Measurements from ENCODE around the gene UXS1. TPM values are rescaled to one million over a fixed set of nuclear protein-coding genes. Genes with fewer than 3 reads are reported as not detected.

Gene UXS1
- total RNA-seq, 1 experiment from 2014 or later = 20.9 TPM

DNA sequence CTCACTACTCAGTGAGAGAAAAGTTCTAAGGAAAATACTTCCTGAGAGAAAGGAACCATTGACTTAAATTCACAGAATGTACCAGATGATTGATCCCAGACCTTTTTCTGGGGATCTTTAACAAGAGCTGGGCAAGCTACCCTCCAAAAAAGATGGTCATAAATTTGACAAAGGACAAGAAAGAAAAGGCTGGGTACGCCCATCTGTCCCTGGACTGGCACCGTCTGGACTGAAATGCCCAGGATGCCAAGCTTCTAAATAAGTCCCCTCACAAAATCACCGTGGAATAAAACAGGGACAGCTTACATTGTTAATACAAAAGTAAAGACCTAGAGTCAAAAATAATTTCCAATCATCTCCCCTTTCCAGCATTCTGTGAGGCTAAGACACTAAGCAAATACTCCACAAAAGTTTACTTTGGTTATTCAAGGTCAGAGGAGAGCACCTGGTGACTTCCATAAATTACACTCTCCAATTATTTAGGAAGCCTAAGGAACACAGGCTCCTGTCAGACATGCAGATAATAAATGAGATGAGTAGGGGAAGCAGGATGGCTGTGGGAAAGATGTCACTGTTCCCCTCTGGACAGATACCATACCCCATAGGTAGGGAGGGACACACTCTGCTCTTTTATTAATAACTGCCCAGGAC lies 69.9 kb downstream of the UXS1 start:
- Histone ChIP-seq H3K27me3 (ENCODE audit: control insufficient read depth, insufficient read depth, low read length) (no peaks in the 10 kb centered on the region), H3K36me3 (replicated peaks; ENCODE audit: control insufficient read depth, insufficient read depth, low read length) (peaks cover 15% of the 10 kb centered on the region), H3K4me3 (ENCODE audit: insufficient read depth, low read depth, low read length) (no peak overlapping the region)
- DNase-seq = no peak

- DNase-seq = no peak
- Histone ChIP-seq H3K4me3 (ENCODE audit: insufficient read depth, low read depth, low read length) (no peak overlapping the region), H3K36me3 (replicated peaks; ENCODE audit: control insufficient read depth, insufficient read depth, low read length) (peaks cover 17% of the 10 kb centered on the region), H3K27me3 (ENCODE audit: control insufficient read depth, insufficient read depth, low read length) (no peaks in the 10 kb centered on the region)
Measured at GRCh38 chr2:106122157-106122556, 71.9 kb downstream of the UXS1 start.

DNA sequence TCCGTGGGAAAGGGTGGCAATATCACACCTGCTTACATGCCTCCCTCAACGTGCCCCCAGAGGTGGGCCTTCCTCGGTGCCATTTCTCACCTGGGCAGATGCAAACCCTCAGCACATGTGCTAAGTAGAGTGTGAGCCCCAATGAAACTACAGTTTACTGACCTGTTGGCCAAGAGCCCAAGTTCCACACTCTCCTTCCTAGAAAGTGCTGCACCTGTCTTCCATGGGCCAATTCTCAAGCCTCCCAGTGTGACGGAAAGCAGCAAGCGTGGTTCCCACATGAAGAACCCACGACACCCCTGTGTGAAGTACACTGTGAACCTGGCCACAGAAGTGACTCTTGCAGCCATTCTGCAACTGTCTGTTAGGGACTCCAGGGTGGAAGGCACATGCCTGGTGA lies 73.7 kb downstream of the UXS1 start:
- no peak for DNase-seq
- H3K36me3 ChIP-seq (replicated peaks; ENCODE audit: control insufficient read depth, insufficient read depth, low read length) = peaks cover 17% of the 10 kb centered on the region

GRCh38 chr2:106119074-106119473 lies 75.0 kb downstream of the UXS1 start:
- no peaks in the 10 kb centered on the region for H3K27me3 ChIP-seq (ENCODE audit: control insufficient read depth, insufficient read depth, low read length)
- no peak overlapping the region for H3K4me3 ChIP-seq (ENCODE audit: insufficient read depth, low read depth, low read length)
- DNase-seq = no peak
- peaks cover 13% of the 10 kb centered on the region for H3K36me3 ChIP-seq (replicated peaks; ENCODE audit: control insufficient read depth, insufficient read depth, low read length)

More for the DNA sequence above, 73.7 kb downstream of the UXS1 start:
- Histone ChIP-seq H3K4me3 (ENCODE audit: insufficient read depth, low read depth, low read length) (no peak overlapping the region), H3K27me3 (ENCODE audit: control insufficient read depth, insufficient read depth, low read length) (no peaks in the 10 kb centered on the region)

DNA sequence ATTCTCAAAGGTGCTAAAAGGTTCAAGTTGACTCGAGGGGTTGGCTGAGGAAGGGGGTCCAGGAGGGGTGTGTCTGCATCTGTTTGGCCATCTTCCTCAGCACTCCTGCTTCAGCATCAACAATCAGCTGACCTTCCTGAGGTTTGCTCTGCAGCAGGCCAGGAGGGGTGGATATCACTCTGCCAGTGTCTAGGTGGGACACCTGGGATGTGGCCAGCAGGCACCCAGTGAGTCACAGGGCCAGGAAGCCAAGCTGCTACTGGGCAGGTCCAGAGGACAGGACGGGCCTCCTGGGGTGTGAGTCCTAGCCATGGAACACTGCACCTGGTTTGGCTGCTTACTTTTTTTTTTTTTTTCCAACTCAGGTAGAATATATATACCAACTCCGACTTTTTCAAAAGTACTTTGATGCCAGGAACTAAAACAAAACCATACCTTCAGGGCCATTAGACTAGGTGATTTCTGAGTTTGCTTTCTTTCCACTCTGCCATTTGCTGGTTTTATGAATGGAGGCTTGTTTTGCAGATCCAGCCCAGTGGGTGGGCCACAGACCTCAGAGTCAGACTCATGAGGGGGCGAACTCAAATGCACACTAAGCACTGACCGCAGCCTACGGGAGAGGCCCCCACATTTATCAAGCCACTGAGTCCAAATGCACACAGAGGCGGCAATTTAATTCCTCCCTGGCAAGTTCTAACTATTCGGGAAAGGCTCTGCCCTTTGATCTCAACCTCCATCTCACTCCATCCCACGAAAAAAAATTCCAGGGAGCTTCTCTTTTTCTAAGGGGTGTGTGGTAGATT lies 76.0 kb downstream of the UXS1 start:
- H3K4me3 ChIP-seq (ENCODE audit: insufficient read depth, low read depth, low read length) = no peak overlapping the region
- DNase-seq = no peak
- H3K27me3 ChIP-seq (ENCODE audit: control insufficient read depth, insufficient read depth, low read length) = no peaks in the 10 kb centered on the region
- H3K36me3 ChIP-seq (replicated peaks; ENCODE audit: control insufficient read depth, insufficient read depth, low read length) = peaks cover 13% of the 10 kb centered on the region

DNA sequence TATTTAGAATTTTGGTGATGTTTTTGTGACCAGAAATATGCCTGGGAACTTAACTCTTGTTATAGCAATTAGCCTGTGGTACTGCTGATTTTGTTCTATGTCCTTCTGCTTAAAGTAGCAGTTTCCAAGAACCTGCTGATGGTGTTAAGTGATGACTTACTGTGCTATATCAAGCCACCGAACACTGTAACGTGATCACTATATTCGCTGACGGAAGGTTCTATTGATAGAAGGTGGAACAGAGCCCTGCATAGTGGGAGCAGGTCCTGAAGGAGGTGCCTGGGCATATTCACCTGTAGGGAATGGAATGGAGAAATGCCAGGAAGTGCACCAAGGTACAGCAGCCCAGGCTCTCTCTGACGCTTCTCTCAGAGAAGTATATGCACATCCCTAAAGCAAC lies 76.8 kb downstream of the UXS1 start:
- DNase-seq = no peak
- Histone ChIP-seq H3K27me3 (ENCODE audit: control insufficient read depth, insufficient read depth, low read length) (no peaks in the 10 kb centered on the region), H3K36me3 (replicated peaks; ENCODE audit: control insufficient read depth, insufficient read depth, low read length) (peaks cover 13% of the 10 kb centered on the region), H3K4me3 (ENCODE audit: insufficient read depth, low read depth, low read length) (no peak overlapping the region)

DNA sequence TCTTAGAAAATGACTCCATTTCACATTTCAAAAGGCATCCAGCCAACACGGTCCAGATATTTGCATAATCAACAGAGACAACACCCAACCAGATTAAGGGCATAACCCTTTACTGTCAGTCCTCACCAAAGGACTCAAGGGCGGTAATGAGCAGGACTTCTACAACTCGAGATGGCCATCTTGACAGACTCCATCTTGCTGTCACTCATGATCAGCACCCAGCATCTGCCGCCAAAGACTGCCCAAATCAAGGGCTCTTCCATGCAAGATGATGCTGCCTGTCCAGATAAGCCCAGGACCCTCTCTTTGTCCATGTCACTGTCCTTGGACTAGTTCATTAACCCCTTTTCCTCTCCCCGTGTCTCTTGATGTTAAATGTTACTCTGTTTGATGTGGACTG lies 77.9 kb downstream of the UXS1 start:
- DNase-seq = no peak
- Histone ChIP-seq H3K27me3 (ENCODE audit: control insufficient read depth, insufficient read depth, low read length) (no peaks in the 10 kb centered on the region), H3K4me3 (ENCODE audit: insufficient read depth, low read depth, low read length) (no peak overlapping the region), H3K36me3 (replicated peaks; ENCODE audit: control insufficient read depth, insufficient read depth, low read length) (peaks cover 19% of the 10 kb centered on the region)

DNA sequence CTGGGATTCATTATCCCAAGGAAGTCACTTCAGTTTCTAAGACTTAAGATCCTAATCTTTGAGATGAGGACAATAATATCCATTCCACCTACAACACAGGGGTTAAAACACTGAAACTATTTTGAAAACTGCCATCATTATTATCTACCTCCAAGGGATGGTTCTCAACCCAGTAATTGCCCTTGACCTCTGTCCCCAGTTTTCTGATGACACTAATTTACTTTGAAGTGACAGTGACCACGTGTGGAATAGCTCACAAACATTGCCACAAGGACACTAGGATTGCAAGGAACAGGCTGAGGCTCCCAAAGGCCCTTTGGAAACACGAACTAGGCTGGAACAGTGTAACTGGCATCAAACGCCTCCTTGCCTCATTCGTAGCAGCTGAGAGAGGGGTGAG lies 78.4 kb downstream of the UXS1 start:
- no peak for DNase-seq
- H3K36me3 ChIP-seq (replicated peaks; ENCODE audit: control insufficient read depth, insufficient read depth, low read length) = peaks cover 23% of the 10 kb centered on the region
- H3K27me3 ChIP-seq (ENCODE audit: control insufficient read depth, insufficient read depth, low read length) = no peaks in the 10 kb centered on the region
- no peak overlapping the region for H3K4me3 ChIP-seq (ENCODE audit: insufficient read depth, low read depth, low read length)

- no peak for DNase-seq
Measured at GRCh38 chr2:106115250-106115649, 78.9 kb downstream of the UXS1 start.

GRCh38 chr2:106114166-106114565 lies 79.9 kb downstream of the UXS1 start:
- H3K4me3 ChIP-seq (ENCODE audit: insufficient read depth, low read depth, low read length) = no peak overlapping the region
- peaks cover 27% of the 10 kb centered on the region for H3K36me3 ChIP-seq (replicated peaks; ENCODE audit: control insufficient read depth, insufficient read depth, low read length)
- DNase-seq = no peak
- no peaks in the 10 kb centered on the region for H3K27me3 ChIP-seq (ENCODE audit: control insufficient read depth, insufficient read depth, low read length)

More at GRCh38 chr2:106115250-106115649, 78.9 kb downstream of the UXS1 start:
- no peak overlapping the region for H3K4me3 ChIP-seq (ENCODE audit: insufficient read depth, low read depth, low read length)
- H3K27me3 ChIP-seq (ENCODE audit: control insufficient read depth, insufficient read depth, low read length) = no peaks in the 10 kb centered on the region
- H3K36me3 ChIP-seq (replicated peaks; ENCODE audit: control insufficient read depth, insufficient read depth, low read length) = peaks cover 20% of the 10 kb centered on the region

DNA sequence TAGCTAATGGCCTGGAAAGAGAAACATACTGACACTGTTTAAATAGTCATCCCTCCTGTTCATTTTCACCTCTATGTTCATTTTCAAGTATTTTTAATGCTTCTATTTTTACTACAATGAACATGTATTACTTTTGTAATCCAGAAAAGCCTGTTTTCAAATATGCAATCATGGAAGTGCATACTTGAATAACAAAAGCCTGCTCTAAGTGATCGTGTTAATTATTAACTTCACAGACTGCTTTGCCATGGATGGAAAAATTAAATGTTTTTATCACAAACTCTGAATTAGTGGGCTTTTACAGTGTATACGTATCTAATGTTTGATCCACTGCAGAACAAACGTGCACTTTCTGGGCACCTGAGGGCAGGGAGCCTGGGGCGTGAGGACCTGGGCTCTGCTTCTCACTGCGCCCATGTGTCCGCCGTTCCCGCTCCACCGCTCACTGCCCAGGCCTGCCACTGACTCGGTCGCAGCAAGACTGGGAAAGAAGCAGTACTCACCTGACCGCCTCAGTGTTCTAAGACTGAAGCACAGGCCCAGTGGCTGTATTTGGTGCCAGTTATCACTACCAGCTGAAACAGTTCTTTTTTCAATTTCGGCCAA lies 80.6 kb downstream of the UXS1 start:
- H3K27me3 ChIP-seq (ENCODE audit: control insufficient read depth, insufficient read depth, low read length) = no peaks in the 10 kb centered on the region
- peaks cover 27% of the 10 kb centered on the region for H3K36me3 ChIP-seq (replicated peaks; ENCODE audit: control insufficient read depth, insufficient read depth, low read length)
- no peak overlapping the region for H3K4me3 ChIP-seq (ENCODE audit: insufficient read depth, low read depth, low read length)
- no peak for DNase-seq

- Histone ChIP-seq H3K27me3 (ENCODE audit: control insufficient read depth, insufficient read depth, low read length) (no peaks in the 10 kb centered on the region), H3K36me3 (replicated peaks; ENCODE audit: control insufficient read depth, insufficient read depth, low read length) (peaks cover 25% of the 10 kb centered on the region), H3K4me3 (ENCODE audit: insufficient read depth, low read depth, low read length) (no peak overlapping the region)
- no peak for DNase-seq
Measured at GRCh38 chr2:106111882-106112571, 82.1 kb downstream of the UXS1 start.

DNA sequence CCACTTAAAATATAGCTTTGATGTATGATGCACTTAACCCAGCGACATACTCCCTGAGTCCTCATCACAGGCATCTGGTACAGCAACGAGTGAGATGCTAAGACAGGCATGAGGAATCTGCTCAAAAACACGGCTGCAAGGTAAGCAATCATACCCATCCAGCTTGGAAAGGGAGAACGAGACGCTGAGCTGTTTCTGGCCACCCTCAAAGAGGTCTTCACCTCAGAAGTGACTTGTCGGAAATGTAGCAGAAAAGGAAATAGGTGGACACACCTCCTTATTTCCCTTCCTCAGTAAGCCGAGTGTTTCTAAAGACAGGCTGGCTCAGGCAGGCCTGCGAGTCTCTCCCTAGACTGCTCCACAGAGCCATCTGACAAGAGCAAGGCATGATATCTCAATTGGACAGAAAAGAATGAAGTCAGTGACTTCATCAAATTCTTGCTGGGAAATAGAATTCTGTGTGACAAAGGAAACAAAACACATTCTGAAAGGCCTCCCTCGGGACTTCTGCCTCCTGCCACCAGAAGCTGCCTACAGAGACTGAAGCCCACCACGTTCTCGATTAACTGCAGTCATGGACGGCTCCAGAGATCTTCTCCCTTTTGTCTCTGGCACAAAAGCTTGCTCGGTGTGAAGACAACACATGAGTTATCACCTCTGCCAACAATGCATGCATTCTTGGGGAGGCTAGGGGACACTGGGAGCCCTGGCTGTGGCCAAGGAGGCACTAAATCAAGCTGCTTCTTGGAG lies 84.3 kb downstream of the UXS1 start:
- no peaks in the 10 kb centered on the region for H3K27me3 ChIP-seq (ENCODE audit: control insufficient read depth, insufficient read depth, low read length)
- peaks cover 26% of the 10 kb centered on the region for H3K36me3 ChIP-seq (replicated peaks; ENCODE audit: control insufficient read depth, insufficient read depth, low read length)
- H3K4me3 ChIP-seq (ENCODE audit: insufficient read depth, low read depth, low read length) = no peak overlapping the region
- DNase-seq = no peak

GRCh38 chr2:106108791-106109190 lies 85.3 kb downstream of the UXS1 start:
- H3K36me3 ChIP-seq (replicated peaks; ENCODE audit: control insufficient read depth, insufficient read depth, low read length) = peaks cover 28% of the 10 kb centered on the region
- no peaks in the 10 kb centered on the region for H3K27me3 ChIP-seq (ENCODE audit: control insufficient read depth, insufficient read depth, low read length)
- no peak overlapping the region for H3K4me3 ChIP-seq (ENCODE audit: insufficient read depth, low read depth, low read length)
- DNase-seq = no peak
